GM19452 (cell line): ENCODE results near the gene FABP1.

ENCODE experiments used
- ATAC-seq: cut with Tn5 transposase; IDR thresholded peaks from one replicate; pipeline ENCODE4 v1.9.1; 2021; ENCODE audit not compliant: unreplicated experiment

FABP1 gene

DNA sequence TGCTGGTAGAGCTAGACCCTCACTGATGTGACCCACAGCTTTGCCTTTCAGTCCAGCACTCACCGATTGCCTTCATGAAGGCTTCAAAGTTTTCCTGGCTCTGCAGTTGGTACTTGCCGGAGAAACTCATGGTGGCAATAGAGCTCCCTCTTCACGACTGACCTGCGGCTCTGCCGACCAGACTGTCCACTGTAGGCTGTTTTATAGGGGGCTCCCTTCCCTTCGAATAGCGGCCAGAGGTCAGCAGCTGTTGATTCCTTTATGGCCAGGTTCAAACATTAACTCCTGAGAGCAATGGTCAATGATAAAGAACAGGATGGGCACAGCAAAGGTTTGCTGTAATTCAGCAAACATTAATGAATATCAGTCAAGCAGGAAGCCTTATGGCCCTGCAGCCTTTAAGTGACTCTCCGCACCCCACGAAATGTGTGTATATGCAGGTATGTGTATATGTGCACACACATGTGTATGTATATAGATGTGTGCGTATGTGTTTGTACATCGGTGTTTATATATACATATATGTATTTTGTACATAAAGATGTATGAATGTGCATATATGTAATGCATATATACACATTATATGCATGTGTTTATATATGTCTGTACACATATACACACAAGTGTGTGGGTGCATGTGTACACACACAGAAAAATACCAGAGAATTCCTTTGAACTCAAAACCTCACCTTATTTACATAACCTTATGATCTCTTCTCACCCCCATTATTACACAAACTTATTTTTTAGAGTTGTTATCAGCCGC, at the start of gene FABP1:
Gene FABP1 (minus strand): TSS at position 175 of the 766 bp plus-strand sequence. CDS start 45 bp downstream, at position 130.
- ATAC-seq = no peak

DNA sequence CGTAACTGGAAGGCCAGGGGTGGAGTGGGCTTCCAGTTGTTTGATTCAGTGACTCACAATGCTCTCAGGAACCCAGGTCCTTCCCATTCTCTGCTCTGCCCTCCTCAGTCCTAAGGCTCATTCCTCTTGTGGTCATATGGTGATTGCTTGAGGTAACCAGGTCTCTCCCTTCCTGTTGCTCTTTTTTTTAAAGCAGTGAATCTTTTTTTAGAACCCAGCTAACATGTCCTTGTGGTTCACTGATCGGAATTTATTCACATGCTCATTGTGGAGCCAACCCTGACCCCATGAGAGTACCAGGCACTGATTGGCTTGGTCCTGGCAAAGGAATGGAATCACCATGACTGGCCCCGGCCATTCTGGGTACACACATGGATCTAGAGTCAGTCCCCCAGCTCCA, 49.7 kb upstream of the FABP1 start:
- ATAC-seq = no peak

DNA sequence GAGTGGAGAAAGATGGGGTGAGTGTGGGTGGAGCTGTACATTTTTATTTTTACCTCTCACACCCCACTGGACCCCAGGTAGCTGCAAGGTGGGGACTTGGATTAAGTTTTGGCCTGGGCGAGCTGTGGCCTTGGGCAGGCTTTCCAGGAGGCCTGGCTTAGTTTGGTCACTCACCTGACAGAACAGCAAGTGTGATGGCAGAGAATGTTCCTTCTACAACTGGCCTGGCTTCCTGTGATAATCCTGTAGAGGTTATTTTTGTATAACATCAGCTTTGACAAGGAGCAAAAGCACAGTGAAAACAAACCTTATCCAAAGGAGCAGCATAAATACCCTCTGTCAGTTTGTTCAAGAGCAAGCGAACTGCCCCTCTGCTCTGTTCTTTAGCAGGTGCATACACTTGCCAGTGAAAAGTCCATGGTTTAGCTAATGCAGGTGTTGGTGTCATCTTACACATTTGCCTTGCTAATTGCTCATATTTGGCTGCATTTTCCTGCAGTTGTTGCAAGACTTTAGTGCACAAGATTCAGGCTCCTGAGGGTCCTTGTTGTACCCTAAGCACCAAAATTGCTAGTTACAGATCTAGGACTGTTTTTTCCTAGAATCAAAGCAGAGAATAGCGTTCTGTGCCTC, 48.6 kb upstream of the FABP1 start:
- ATAC-seq = no peak

DNA sequence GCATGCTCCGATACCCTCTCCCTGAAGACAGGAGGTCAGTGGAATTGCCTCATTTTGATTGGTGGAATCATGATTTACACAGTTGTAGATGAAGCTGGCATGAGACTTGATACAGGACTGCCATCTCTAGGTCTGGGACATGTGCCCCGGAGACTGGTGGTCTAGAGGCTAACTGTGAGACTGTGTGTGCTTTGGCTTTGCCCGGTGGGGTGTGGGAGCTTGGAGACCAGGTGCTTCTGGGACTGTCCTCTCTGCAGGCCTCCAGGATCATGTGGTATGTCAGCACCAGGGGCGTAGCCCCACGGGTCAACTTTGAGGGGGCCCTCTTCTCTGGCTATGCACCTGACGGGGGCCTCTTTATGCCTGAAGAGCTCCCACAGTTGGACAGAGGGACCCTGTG, 45.0 kb upstream of the FABP1 start:
- ATAC-seq = no peak

DNA sequence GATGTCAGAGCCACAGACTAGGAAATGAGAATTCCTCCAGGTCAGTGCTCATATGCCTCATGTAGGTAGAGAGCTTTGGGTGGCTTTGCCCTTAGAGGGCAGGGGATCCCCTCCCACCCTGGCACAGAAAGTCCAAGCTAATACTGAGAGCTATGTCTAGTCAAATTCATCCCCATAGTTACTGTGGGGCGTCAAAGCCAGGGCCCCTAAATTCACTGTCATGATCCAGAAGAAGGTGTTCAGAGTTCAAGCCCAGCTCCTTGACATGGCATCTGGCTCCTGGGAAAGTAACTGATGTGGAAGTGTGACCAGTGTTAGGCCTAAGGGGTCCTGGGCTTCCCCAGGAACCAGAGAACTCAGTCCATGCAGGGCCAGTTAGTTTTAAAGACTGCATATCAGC, 44.1 kb upstream of the FABP1 start:
- ATAC-seq = no peak

DNA sequence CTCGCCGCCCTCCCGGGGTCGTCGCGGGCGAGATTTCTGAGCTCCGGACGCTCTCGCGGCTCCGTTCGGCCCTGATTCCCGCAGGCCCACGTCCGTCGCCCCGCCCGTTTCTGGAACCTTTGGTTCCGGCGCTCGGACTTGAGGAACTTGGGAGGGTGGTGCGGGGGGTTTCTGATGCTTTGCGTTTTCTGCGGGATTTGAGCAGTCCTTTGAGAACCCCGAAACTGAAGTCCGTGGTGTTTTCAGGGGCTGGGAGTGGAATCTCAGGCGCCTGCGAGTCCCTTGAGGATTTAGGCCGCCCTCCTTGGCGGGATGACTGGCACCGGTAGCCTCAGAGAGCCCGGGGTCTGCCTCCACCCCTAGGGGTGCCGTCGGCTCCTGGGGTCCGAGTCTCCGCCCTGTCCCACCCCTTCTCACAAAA, 42.6 kb upstream of the FABP1 start:
- ATAC-seq = no peak

DNA sequence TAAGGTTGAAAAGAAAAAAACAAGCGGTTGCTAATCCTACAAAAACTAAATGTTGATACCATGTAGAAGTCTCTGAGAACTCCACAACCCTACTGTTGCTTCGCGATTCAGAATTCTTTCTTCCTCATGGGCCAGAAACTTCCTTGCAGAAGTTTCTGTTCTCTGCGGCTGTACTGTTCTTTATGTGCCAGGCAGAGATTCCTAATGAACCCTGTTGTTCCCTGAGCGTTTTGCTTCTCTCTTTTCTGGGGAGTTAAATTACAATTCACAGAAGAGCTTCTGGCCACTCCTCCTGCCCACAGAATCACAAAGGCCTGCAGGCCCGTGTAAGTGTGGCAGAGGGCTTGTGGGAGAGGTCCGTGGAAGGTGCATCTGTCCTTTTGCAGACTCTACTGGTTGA, 40.5 kb upstream of the FABP1 start:
- ATAC-seq = no peak

DNA sequence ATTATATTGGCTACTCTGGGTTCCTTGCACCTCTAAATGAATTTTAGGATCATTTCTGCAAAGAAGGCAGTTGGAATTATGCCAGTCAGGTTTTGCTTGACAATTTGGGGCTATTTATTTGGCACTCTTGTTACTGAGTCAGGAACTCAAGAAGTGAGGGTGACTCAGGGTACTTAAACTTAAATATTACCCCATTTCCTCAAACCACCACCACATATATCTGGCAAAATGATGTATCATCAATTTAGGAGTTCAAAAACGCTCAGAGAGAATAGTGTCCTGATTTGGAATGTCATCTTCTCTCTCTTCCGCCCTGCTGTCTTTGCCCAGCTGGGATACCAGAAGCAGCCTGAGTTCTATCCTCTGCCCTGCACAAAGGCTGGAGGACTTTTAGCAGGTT, 39.9 kb upstream of the FABP1 start:
- no peak for ATAC-seq

DNA sequence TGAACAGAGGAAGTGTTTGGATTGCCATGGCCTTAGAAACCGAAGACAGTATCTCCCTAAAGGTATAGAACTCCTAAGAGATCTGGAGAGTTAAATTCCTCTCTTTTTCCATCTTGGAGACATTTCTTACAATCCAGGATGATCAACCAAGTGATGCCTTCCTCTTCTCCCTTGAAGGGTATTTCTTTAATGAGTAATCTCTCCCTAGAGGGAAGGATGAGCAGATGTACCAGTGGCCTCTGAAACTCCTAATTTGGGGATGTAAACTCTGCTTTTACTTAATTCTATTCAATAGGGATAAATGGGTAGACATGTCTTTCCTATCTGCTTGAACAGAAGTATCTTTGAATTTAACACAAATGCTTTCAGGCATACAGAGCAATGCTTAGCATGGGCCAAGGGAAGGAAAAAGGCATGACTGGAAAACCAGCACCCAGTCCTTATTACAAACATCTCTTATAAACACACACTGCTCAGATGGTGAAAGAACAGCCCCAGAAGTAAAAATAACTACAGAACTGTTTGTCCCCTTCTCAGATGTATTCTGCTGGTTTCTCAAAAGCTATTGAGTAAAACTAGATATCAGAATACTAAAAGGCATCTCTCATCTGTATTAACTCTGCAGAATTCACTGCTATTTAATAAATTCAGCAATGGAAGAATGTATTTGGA, 37.6 kb upstream of the FABP1 start:
- no peak for ATAC-seq

DNA sequence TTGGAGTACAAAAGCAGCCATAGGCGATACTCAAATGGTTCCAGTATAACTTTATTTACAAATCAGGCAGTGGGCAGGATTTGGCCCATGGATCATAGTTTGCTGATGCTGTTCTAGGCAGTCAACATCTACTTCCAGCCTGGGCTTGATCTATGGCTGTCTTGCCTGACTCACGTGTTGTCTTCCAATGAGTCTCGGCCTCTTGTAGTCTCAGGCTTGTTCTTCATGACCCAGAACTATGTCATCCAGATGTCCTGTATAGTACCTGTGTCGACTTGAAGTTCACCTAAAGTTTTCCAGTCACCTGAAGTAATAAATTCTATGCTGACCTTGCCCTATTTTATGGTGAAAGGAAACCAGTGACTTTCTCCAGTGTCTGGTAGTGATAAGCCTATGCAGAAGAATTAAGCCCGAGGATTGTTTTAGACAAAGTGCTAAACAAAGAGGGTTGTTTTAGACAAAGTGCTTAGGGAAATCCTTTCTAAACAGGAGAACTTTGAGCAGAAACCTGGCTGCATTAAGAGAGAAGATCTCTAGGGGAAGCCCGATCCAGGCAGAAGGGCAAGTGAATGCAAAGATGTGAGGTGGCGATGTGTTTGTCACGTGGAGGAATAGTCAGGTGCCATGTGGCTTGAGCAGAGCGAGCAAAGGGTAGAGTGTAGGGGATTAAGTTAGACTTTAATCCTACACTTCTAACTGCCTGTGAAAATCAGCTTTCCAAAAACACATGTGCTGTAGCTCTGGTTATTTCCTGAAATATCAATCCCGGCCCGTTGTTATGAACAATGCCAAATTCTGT, 33.8 kb upstream of the FABP1 start:
- ATAC-seq = no peak

DNA sequence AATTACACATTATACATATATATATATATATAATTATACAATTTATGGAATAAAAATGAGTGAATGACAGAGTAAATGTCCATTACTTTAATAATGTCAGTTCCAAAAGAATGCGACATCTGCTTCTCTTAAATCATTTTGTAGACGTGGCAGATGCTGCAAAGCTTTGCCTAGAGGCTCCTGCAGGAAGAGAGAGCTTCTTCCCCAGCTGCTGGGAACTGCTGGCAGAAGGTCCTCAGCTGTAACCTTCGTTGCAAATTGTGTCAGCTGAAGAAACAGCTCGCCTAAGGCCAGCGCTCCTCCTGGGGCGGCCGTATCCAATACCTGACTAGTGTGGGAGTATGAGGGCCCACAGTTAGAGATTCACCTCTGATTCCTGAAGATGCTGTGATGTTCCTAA, 32.7 kb upstream of the FABP1 start:
- no peak for ATAC-seq

DNA sequence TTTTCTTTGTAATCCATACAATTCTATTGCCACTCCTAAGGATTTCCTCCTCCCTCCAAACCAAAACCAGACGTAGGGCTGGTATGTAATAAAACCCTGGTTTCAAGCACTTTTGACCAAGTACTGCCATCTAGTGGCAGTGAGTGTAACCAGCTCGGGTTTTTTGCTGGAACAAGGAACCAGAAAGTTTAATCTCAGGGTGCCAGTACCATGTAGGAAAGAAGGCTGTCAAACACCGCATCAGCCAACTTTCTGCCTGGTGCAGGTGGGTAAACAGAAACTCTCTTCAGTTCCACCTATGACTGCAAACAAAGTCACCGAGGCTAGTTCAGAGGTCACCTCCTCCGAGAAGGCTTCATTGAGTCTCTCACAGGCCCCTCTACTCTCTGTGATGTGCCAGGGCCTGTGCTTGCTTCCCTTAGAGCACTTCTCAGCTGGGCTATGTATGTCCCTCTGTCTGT, 32.1 kb upstream of the FABP1 start:
- ATAC-seq = no peak

DNA sequence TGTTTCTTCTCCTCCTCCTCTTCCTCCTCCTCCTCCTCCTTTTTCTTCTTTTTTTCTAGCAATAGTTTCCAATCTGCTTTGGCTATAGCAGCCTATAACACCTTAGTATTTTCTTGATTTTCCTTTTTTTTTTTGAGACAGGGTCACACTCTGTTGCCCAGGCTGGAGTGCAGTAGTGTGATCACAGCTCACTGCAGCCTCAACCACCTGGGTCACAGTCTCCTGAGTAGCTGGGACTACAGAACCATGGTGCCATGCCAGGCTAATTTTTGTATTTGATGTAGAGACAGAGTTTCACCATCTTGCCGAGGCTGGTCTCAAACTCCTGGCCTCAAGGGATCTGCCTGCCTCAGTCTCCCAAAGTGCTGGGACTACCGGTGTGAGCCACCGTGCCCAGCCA, 31.6 kb upstream of the FABP1 start:
- ATAC-seq = no peak

DNA sequence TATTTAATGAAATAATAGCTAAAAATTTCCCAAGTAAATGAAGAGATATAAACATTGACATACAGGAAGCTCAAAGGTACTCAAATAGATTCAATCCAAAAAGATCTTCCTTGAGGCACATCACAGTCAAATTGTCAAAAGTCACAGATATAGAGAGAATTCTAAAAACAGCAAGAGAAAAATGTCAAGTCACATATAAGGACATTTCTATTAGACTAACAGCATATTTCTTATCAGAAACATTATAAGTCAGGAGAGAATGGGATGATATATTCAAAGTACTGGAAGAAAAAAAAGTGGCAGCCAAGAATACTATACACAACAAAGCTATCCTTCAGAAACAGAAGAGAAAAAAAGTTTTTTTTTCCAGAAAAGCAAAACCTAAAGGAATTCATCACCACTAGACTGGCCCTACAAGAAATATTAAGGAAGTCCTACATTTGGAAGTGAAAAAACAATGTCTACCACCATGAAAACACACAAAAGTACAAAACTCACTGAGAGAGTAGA, 21.1 kb upstream of the FABP1 start:
- ATAC-seq = no peak

DNA sequence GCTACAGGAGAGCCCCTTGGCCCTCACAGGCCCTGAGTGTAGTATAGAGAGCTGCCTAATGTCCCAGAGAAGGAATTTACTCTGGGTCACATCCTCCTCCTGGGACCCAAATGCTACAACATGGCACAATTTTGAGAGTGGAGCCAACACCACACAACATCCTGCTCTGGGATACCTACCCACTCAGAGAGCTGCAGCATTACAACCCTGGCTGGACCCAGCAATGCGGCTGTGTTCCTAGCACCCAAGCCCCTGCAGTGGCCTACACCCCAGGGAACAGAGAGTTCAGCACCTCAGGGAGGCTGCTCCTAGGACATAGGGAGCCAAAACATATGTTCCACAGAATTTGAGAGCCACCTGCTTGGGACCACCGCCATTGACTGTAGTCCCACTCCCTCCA, 19.3 kb upstream of the FABP1 start:
- no peak for ATAC-seq

DNA sequence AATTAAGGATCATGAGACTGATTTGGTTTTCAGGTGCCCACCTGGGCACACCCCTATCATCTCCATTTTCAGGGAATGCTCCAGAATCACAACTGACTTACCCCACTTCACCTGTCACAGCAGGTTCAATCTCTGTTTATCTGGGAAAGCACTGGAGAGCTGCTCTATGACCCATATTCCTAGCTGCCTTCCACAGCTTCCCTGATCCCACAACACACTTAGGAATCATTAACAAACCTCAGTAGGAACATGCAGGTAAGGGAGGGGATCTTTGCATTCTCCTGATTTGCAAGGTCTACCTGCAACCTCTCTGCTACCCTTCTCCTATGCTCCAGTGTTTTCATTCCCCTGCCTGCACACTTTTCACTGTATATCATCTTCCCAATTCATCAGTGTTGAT, 18.7 kb upstream of the FABP1 start:
- ATAC-seq = no peak

DNA sequence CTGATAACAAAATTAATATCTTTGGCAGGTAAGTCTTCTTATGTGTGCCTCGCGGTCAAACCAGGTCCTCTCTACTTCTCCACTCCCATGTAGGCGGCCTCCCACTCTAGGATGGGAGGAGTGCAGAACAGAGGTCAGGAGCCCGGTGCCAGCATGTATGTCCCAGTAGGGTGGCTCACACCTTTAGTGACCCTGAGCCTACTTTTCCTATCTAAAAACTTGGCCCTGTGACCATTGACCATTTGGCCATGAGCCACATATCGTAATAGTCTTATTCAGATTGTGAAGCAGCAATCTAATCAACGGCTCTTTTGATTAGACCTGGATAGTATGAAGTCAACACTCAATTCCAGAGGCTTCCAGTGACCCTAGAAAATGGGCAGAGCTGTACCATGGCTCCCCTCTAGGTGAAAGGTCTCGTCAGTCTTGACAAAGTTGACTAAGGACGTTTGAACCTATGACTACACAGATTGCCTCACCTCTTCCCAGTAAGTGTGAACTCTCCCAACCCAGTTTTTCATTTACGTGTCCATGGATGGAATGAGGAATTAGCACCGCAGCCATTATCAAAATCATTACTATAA, 17.1 kb upstream of the FABP1 start:
- no peak for ATAC-seq

DNA sequence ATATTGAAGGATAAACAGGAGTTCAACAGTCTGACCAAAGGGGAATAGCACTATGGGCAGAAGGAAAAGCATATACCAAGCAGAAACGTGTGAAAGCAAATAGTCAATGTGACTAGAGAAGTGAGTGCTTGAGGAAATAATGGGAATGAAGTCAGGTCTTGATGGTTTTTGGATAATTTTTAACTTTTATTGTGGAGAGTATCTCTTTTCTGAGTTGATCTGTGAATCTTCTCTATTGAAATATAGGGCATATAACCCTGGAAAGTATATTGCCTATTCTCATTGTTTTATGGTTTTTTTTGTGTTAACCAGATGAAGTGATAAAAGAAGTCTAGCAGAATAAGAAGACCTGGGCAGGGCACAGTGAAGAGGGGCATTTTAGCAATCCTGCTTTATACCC, 16.4 kb upstream of the FABP1 start:
- no peak for ATAC-seq

DNA sequence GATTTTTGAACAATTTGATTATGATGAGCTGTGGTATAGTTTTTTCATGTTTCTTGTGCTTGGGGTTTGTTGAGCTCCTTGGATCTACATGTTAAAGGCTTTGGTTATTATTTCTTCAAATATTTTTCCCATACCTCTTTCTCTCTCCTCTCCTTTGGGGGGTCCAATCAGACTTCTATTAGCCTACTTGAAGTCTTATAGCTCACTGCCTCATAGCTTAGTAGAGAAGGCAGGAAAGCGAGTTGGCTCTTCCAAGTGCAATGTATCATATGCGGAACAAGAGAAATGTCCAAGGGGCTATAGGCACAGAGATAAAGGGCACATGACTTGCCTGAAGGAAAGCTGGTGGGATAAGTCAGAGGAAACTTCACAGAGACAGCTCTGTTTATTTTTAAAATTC, 14.1 kb upstream of the FABP1 start:
- no peak for ATAC-seq

DNA sequence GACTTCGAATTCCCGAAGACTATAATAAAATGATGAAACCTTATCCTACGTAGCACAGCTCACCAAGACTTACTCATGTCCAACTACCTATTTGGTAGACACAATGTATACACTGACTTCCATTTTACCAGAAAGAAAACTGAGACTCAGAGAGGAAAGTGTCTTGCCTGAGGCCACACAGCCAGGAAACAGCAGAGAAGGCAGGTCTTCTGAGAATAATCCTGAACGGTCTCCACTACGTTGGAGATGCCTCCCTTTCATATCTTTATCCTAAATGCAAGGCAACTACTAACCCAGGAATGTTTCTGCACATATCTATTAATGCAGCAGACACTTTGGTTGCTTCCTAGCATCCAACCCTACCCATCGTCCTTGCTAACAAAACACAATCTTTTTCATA, 11.9 kb upstream of the FABP1 start:
- no peak for ATAC-seq

DNA sequence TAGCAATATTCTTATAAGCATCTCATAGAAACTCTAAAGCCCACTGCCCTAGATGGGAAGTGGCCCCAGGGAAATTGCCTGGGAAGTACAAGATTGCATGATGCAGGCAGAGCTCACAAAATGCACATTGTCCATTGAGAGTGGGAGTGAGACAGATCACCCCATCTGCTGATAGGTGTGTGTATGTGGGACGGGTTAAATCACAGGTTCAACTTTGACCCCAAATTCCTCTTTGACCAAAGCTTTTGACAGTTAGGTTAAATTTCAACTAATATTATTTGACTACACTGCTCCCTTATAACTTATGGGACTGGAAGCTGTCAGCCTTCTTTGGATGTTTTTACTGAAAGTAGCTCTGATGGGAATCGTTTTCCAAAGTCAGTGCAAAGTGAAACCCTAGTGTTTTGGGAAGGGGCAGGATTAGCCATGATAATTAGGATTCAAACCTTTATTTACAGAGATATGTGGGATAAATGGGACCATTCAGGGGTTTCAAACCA, 11.4 kb upstream of the FABP1 start:
- no peak for ATAC-seq
